ENCODE data around the gene VDAC2. TPM values are rescaled to one million over a fixed set of nuclear protein-coding genes. Genes with fewer than 3 reads are reported as not detected.
"Not testable (repeated sequence)": the region's sequence is repeated elsewhere in the genome, so short reads cannot be mapped to it uniquely, and the experiment has no call there.

Gene VDAC2
- 105 TPM for total RNA-seq

- peak; percentile 94 for DNase-seq
Measured at GRCh38 chr10:75210282-75211006, at the start of gene VDAC2. TSS of gene VDAC2 (plus strand) at chr10:75210796. CDS start at chr10:75211159, 363 bp downstream.

GRCh38 chr10:75165684-75166622 is 44.6 kb upstream of the VDAC2 start:
- DNase-seq = no peak

- DNase-seq = no peak
Measured at GRCh38 chr10:75166623-75166972, 44.0 kb upstream of the VDAC2 start.

- DNase-seq = no peak
Measured at GRCh38 chr10:75168275-75168674, 42.3 kb upstream of the VDAC2 start.

GRCh38 chr10:75170215-75170614 is 40.4 kb upstream of the VDAC2 start:
- DNase-seq = no peak

- DNase-seq = no peak
Measured at GRCh38 chr10:75175046-75175445, 35.5 kb upstream of the VDAC2 start.

- no peak for DNase-seq
Measured at GRCh38 chr10:75176046-75176445, 34.5 kb upstream of the VDAC2 start.

- no peak for DNase-seq
Measured at GRCh38 chr10:75176736-75177135, 33.9 kb upstream of the VDAC2 start.

- no peak for DNase-seq
Measured at GRCh38 chr10:75179657-75180177, 30.9 kb upstream of the VDAC2 start.

- DNase-seq = peak; percentile 46
Measured at GRCh38 chr10:75180592-75180991, 30.0 kb upstream of the VDAC2 start.

GRCh38 chr10:75181073-75181472 is 29.5 kb upstream of the VDAC2 start:
- DNase-seq = no peak

- DNase-seq = no peak
Measured at GRCh38 chr10:75186310-75186709, 24.3 kb upstream of the VDAC2 start.

GRCh38 chr10:75187961-75188426 is 22.6 kb upstream of the VDAC2 start:
- DNase-seq = peak; percentile 36

- DNase-seq = not testable (repeated sequence)
Measured at GRCh38 chr10:75188522-75188921, 22.1 kb upstream of the VDAC2 start.

GRCh38 chr10:75189266-75190096 is 21.1 kb upstream of the VDAC2 start:
- no peak for DNase-seq

- DNase-seq = no peak
Measured at GRCh38 chr10:75191821-75192568, 18.6 kb upstream of the VDAC2 start.

- DNase-seq = not testable (repeated sequence)
Measured at GRCh38 chr10:75194625-75195024, 16.0 kb upstream of the VDAC2 start.

- no peak for DNase-seq
Measured at GRCh38 chr10:75195035-75195763, 15.4 kb upstream of the VDAC2 start.

GRCh38 chr10:75197066-75197465 is 13.5 kb upstream of the VDAC2 start:
- DNase-seq = no peak

- DNase-seq = no peak
Measured at GRCh38 chr10:75197906-75198305, 12.7 kb upstream of the VDAC2 start.

- not testable (repeated sequence) for DNase-seq
Measured at GRCh38 chr10:75199949-75200348, 10.6 kb upstream of the VDAC2 start.

All from skin of body (tissue), 2 donors.